Peyer's patch (tissue), 4 donors: ENCODE measurements around the gene GBX2. TPM values are rescaled to one million over a fixed set of nuclear protein-coding genes. Genes with fewer than 3 reads are reported as not detected.

Experiments
- DNase-seq, 3 donors: peaks; one replicate each; pipeline ENCODE4 v3.0.0-alpha.2; 2017 to 2019
- H3K27ac ChIP-seq, 4 donors: fragments of 200-600 bp; sonication (generic); one replicate each; pipeline ENCODE4 v1.5.1; 2016 to 2019
- H3K27me3 ChIP-seq, 2 donors: fragments of 200-600 bp; sonication (generic); one replicate each; pipeline ENCODE4 v1.5.1; 2019
- H3K36me3 ChIP-seq, 3 donors: fragments of 200-600 bp; sonication (generic); one replicate each; pipeline ENCODE4 v1.5.1; 2016 to 2019
- H3K4me1 ChIP-seq, 4 donors: fragments of 200-600 bp; sonication (generic); one replicate each; pipeline ENCODE4 v1.5.1; 2016 to 2019
- H3K4me3 ChIP-seq, 4 donors: fragments of 200-600 bp; sonication (generic); 1 replicate in 3 of 4; 2 replicates in 1 of 4; pipeline ENCODE4 v1.5.1; 2016 to 2019; ENCODE audit warnings: mild to moderate bottlenecking in 1 of 4
- H3K9me3 ChIP-seq, 4 donors: fragments of 200-600 bp; sonication (generic); one replicate each; pipeline ENCODE4 v1.5.1; 2016 to 2019; ENCODE audit warnings: mild to moderate bottlenecking in 1 of 4
- POLR2A ChIP-seq, 2 donors: fragments of 450-650 bp; IDR thresholded peaks; one replicate each; pipeline ENCODE4 v1.5.1; 2017; ENCODE audit warnings: antibody characterized with exemption in 2 of 2, mild to moderate bottlenecking in 2 of 2, moderate library complexity in 2 of 2
- total RNA-seq, 4 donors: library from RNA; depleted of rRNA; stranded (reverse); fragments of >200 nt; gene quantifications; one replicate each; pipeline ENCODE4 v1.1.0, GENCODE V29; 2016
- TF ChIP-seq, protein P1 (sequence below), 6 experiments: fragments of 450-650 bp in 4 of 6; fragments of 200-600 bp in 2 of 6; sonication (generic) in 1 of 6; IDR thresholded peaks; one replicate each; pipeline ENCODE4 v1.5.1; 2017 to 2019; ENCODE audit warnings: antibody characterized with exemption in 6 of 6, mild to moderate bottlenecking in 3 of 6, moderate library complexity in 1 of 6

GBX2 gene
- total RNA-seq, 4 donors from 2014 or later = not detected

DNA sequence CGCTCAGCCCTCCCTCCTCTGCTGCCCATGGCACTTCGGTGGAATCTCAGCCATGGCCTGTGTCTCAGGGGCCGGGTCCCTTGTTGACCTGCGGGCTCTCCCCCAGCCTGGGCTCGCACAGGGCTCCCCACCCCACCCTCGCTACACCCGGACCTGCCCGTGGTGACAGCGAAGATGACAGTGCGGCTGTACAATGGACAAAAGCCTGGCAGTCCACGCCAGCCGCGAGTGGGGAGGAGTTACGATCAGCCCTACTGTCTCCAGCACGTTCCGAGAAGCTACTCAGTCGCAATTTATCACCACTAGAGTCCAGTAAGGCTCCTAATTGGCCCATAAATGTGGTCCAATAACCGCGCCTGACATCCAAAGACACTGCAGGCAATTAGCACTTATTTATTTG, 31.6 kb downstream of the GBX2 start:
- no peak for TF ChIP-seq POLR2A (IDR thresholded peaks at IDR 0.05)
- Histone ChIP-seq H3K4me1 (no peaks in the 10 kb centered on the region), H3K27ac (no peak overlapping the region), H3K27me3 (no peaks in the 10 kb centered on the region), H3K4me3 (no peak overlapping the region), H3K9me3 (no peaks in the 10 kb centered on the region), H3K36me3 (no peaks in the 10 kb centered on the region)
- no peak for DNase-seq

- Histone ChIP-seq H3K36me3 (no peaks in the 10 kb centered on the region), H3K27ac (no peak overlapping the region), H3K9me3 (no peaks in the 10 kb centered on the region), H3K27me3 (no peaks in the 10 kb centered on the region), H3K4me3 (no peak overlapping the region), H3K4me1 (no peaks in the 10 kb centered on the region)
- no peak for TF ChIP-seq POLR2A (IDR thresholded peaks at IDR 0.05)
- TF ChIP-seq, protein P1, sequence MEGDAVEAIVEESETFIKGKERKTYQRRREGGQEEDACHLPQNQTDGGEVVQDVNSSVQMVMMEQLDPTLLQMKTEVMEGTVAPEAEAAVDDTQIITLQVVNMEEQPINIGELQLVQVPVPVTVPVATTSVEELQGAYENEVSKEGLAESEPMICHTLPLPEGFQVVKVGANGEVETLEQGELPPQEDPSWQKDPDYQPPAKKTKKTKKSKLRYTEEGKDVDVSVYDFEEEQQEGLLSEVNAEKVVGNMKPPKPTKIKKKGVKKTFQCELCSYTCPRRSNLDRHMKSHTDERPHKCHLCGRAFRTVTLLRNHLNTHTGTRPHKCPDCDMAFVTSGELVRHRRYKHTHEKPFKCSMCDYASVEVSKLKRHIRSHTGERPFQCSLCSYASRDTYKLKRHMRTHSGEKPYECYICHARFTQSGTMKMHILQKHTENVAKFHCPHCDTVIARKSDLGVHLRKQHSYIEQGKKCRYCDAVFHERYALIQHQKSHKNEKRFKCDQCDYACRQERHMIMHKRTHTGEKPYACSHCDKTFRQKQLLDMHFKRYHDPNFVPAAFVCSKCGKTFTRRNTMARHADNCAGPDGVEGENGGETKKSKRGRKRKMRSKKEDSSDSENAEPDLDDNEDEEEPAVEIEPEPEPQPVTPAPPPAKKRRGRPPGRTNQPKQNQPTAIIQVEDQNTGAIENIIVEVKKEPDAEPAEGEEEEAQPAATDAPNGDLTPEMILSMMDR (IDR thresholded peaks at IDR 0.05) = no peak
- DNase-seq = no peak
Observed at GRCh38 chr2:236133410-236134012, 34.7 kb downstream of the GBX2 start.

GRCh38 chr2:236131073-236131692, 37.0 kb downstream of the GBX2 start:
- TF ChIP-seq, protein P1 (IDR thresholded peaks at IDR 0.05) = no peak
- no peak for TF ChIP-seq POLR2A (IDR thresholded peaks at IDR 0.05)
- Histone ChIP-seq H3K27ac (no peak overlapping the region), H3K4me1 (no peaks in the 10 kb centered on the region), H3K36me3 (peaks cover 0 to 10% (median 0%) of the 10 kb centered on the region in 3 donors), H3K9me3 (no peaks in the 10 kb centered on the region), H3K27me3 (no peaks in the 10 kb centered on the region), H3K4me3 (no peak overlapping the region)
- DNase-seq = no peak

DNA sequence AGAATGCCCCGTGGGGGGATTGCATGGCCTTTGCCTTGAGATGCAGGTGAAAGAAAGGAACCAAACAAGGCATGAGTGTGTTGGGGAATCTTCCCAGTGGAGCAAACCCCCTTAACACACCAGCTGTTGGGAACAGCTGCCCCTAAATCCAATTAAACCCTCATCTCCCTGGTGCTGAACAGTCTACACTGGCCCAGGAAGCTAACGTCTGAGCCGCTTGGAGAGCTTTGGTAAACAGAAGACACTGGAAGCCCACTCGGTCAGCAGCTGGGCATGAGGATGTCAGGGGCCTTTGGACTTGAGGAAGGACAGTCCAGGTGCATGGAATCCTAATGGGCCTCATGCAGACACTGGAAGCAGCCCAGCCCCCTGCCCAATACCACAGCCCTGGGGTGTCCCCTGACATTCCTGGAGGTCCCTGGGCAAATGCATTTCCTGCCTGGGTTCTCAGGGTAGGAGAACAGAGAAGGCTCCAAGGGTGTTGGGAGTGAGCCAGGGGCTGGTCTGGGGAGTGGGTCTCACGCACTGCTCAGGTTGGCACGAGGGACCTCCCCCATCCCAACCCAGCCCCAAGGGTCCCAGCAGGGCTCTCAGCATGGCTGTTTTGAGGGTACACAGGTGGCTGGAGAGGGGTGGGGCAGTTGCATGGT, 37.7 kb downstream of the GBX2 start:
- peaks cover 0 to 16% (median 0%) of the 10 kb centered on the region in 3 donors for H3K36me3 ChIP-seq
- no peak overlapping the region for H3K27ac ChIP-seq
- no peak overlapping the region for H3K4me3 ChIP-seq
- DNase-seq = no peak
- no peaks in the 10 kb centered on the region for H3K27me3 ChIP-seq
- TF ChIP-seq, protein P1 (IDR thresholded peaks at IDR 0.05) = no peak
- TF ChIP-seq POLR2A (IDR thresholded peaks at IDR 0.05) = no peak
- H3K9me3 ChIP-seq = no peaks in the 10 kb centered on the region
- no peaks in the 10 kb centered on the region for H3K4me1 ChIP-seq

DNA sequence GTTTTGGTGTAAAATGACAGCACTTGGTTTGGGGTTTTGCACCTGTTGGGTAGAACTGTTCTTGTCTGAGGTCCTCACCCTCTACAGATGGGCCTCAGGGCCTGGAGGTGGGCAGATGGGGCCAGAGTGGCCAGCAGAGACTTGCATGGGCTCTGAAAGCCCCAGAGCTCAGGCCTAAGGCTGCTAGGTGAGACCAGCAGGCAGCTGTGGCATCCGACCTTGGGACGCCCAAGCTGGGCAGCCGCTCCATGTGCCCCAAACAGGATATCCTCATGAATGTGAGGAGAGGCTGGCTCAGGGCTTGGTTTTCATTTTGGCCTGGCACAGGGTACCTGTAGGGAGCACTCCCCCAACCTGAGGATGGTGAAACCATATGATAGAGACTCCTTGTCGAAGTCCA, 38.3 kb downstream of the GBX2 start:
- no peak for DNase-seq
- no peak overlapping the region for H3K4me3 ChIP-seq
- H3K36me3 ChIP-seq = peaks cover 0 to 21% (median 0%) of the 10 kb centered on the region in 3 donors
- no peaks in the 10 kb centered on the region for H3K27me3 ChIP-seq
- TF ChIP-seq, protein P1 (IDR thresholded peaks at IDR 0.05) = no peak
- no peak for TF ChIP-seq POLR2A (IDR thresholded peaks at IDR 0.05)
- no peaks in the 10 kb centered on the region for H3K9me3 ChIP-seq
- H3K4me1 ChIP-seq = no peaks in the 10 kb centered on the region
- H3K27ac ChIP-seq = no peak overlapping the region

GRCh38 chr2:236128321-236128720, 39.9 kb downstream of the GBX2 start:
- no peaks in the 10 kb centered on the region for H3K27me3 ChIP-seq
- H3K4me1 ChIP-seq = no peaks in the 10 kb centered on the region
- H3K9me3 ChIP-seq = no peaks in the 10 kb centered on the region
- H3K27ac ChIP-seq = no peak overlapping the region
- TF ChIP-seq, protein P1 (IDR thresholded peaks at IDR 0.05) = no peak
- no peak for TF ChIP-seq POLR2A (IDR thresholded peaks at IDR 0.05)
- H3K36me3 ChIP-seq = peaks cover 0 to 35% (median 0%) of the 10 kb centered on the region in 3 donors
- no peak overlapping the region for H3K4me3 ChIP-seq
- DNase-seq = no peak
